Activated CD8-positive, alpha-beta T cell treated with anti-CD3 and anti-CD28 coated beads for 36 hours (primary cell): ENCODE data around the gene CHAC2. TPM values are rescaled to one million over a fixed set of nuclear protein-coding genes. Genes with fewer than 3 reads are reported as not detected.
A peak's percentile ranks its signal among the peaks of the same experiment; 100 is the strongest.
"Not testable (repeated sequence)": the region's sequence is repeated elsewhere in the genome, so short reads cannot be mapped to it uniquely, and the experiment has no call there.

Experiments used
- ATAC-seq: fragments of 200-7000 bp; cut with Tn5 transposase; one replicate; pipeline ENCODE4 v1.10.0; 2021; ENCODE audit warnings: mild to moderate bottlenecking, moderate library complexity
- CTCF ChIA-PET: fragments of 350-600 bp; sonication (Branson Sonifier 250); formaldehyde crosslinking; loops from one replicate; lab custom pipeline; 2021; ENCODE audit warnings: antibody characterized with exemption; lab: Charles Lee
- POLR2A ChIA-PET: fragments of 350-600 bp; sonication (Branson Sonifier 250); formaldehyde crosslinking; loops from one replicate; lab custom pipeline; 2021; ENCODE audit warnings: antibody characterized with exemption; lab: Charles Lee
- DNase-seq: peaks from one replicate; pipeline ENCODE4 v3.0.0-alpha.2; 2020
- H3K27ac Mint-ChIP-seq: one replicate; pipeline ENCODE4 v1.8.0; 2021; ENCODE audit warnings: mild to moderate bottlenecking, mixed read lengths
- H3K27me3 Mint-ChIP-seq: one replicate; pipeline ENCODE4 v1.8.0; 2021; ENCODE audit warnings: mixed read lengths
- H3K36me3 Mint-ChIP-seq: one replicate; pipeline ENCODE4 v1.8.0; 2021; ENCODE audit warnings: low read depth, mixed read lengths
- H3K4me1 Mint-ChIP-seq: one replicate; pipeline ENCODE4 v1.8.0; 2021; ENCODE audit warnings: low read depth, mixed read lengths
- H3K4me3 Mint-ChIP-seq: one replicate; pipeline ENCODE4 v1.8.0; 2021; ENCODE audit warnings: mild to moderate bottlenecking, moderate library complexity, mixed read lengths
- H3K9me3 Mint-ChIP-seq: one replicate; pipeline ENCODE4 v1.8.0; 2021; ENCODE audit warnings: mixed read lengths
- intact Hi-C: fragments of 100-400 bp; cut with micrococcal nuclease; formaldehyde crosslinking; loops from one replicate; pipeline ENCODE4 v1.10.0; 2022
- total RNA-seq, 2 experiments: library from RNA; stranded (reverse); gene quantifications; one replicate each; pipeline ENCODE4 v1.2.3, GENCODE V29; 2021
- TF ChIP-seq, protein P1 (sequence below): fragments of 200-600 bp; IDR thresholded peaks from one replicate; pipeline ENCODE4 v1.8.0; 2022; ENCODE audit warnings: antibody characterized with exemption, mild to moderate bottlenecking

The CHAC2 gene
- total RNA-seq, 2 experiments from 2014 or later = 19.8 to 20.4 TPM

- intact Hi-C loops = no loop called here
Measured at GRCh38 chr2:53820711-53821110, 53.1 kb downstream of the CHAC2 start.

GRCh38 chr2:53821810-53822209 is 54.2 kb downstream of the CHAC2 start:
- intact Hi-C loops = no loop called here
- TF ChIP-seq, protein P1, sequence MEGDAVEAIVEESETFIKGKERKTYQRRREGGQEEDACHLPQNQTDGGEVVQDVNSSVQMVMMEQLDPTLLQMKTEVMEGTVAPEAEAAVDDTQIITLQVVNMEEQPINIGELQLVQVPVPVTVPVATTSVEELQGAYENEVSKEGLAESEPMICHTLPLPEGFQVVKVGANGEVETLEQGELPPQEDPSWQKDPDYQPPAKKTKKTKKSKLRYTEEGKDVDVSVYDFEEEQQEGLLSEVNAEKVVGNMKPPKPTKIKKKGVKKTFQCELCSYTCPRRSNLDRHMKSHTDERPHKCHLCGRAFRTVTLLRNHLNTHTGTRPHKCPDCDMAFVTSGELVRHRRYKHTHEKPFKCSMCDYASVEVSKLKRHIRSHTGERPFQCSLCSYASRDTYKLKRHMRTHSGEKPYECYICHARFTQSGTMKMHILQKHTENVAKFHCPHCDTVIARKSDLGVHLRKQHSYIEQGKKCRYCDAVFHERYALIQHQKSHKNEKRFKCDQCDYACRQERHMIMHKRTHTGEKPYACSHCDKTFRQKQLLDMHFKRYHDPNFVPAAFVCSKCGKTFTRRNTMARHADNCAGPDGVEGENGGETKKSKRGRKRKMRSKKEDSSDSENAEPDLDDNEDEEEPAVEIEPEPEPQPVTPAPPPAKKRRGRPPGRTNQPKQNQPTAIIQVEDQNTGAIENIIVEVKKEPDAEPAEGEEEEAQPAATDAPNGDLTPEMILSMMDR = no peak
- ChIA-PET POLR2A (no interaction called here), CTCF (interaction anchor here (0.6 kb wide), 1 partner anchor 28 kb away, joined by 3 read pairs; no protein-coding TSS in a partner anchor)
- no peaks in the 10 kb centered on the region for H3K9me3 Mint-ChIP-seq
- no peak overlapping the region for H3K4me3 Mint-ChIP-seq
- DNase-seq = no peak
- H3K4me1 Mint-ChIP-seq = no peaks in the 10 kb centered on the region
- no peak for ATAC-seq
- H3K27me3 Mint-ChIP-seq = no peaks in the 10 kb centered on the region
- H3K36me3 Mint-ChIP-seq = peaks cover under 1% of the 10 kb centered on the region
- no peak overlapping the region for H3K27ac Mint-ChIP-seq

More at GRCh38 chr2:53820711-53821110, 53.1 kb downstream of the CHAC2 start:
- Mint-ChIP-seq H3K4me1 (no peaks in the 10 kb centered on the region), H3K27ac (no peak overlapping the region), H3K4me3 (no peak overlapping the region), H3K27me3 (no peaks in the 10 kb centered on the region), H3K9me3 (no peaks in the 10 kb centered on the region), H3K36me3 (peaks cover 3% of the 10 kb centered on the region)
- DNase-seq = no peak
- TF ChIP-seq, protein P1 = no peak
- CTCF ChIA-PET = no interaction called here
- no peak for ATAC-seq
- POLR2A ChIA-PET = interaction anchor here (1.7 kb wide), 1 partner anchor 9 kb away, joined by 4 read pairs; no protein-coding TSS in a partner anchor

- not testable (repeated sequence) for H3K9me3 Mint-ChIP-seq, H3K27me3 Mint-ChIP-seq
Measured at GRCh38 chr2:53823639-53824038, 56.0 kb downstream of the CHAC2 start.

More at GRCh38 chr2:53823639-53824038, 56.0 kb downstream of the CHAC2 start:
- H3K4me3 Mint-ChIP-seq, CTCF ChIA-PET, H3K27ac Mint-ChIP-seq, intact Hi-C loops, H3K36me3 Mint-ChIP-seq, ATAC-seq, H3K4me1 Mint-ChIP-seq: not testable (repeated sequence)
- POLR2A ChIA-PET = interaction anchor here (0.6 kb wide), 1 partner anchor 10 kb away, joined by 3 read pairs; no protein-coding TSS in a partner anchor
- DNase-seq = peak; percentile 37
- TF ChIP-seq, protein P1 = peak; percentile 48

Other genes starting within 250 kb of the CHAC2 start
- gene ASB3, start 19.1 kb downstream of the CHAC2 start, total RNA-seq = 10 to 100 TPM; 22.9 to 25.3 TPM
- gene ERLEC1, start 19.2 kb downstream of the CHAC2 start, total RNA-seq = 10 to 100 TPM; 15.6 to 19.2 TPM
- 1 to 10 TPM in 1 of 2 experiments, under 1 TPM in 1; 0.88 to 1.2 TPM for gene GPR75, start 92.2 kb downstream of the CHAC2 start, total RNA-seq
- gene PSME4, start 203.2 kb downstream of the CHAC2 start, total RNA-seq = 10 to 100 TPM; 51.7 to 54.4 TPM